Hematopoietic multipotent progenitor cell treated with erythropoietin and hydrocortisone succinate and interleukin-3 and kit ligand, for 17 days (in vitro differentiated cells): ENCODE measurements around the gene HNRNPM.

ENCODE experiments used
- DNase-seq: peaks from one replicate; pipeline ENCODE4 v3.0.0-alpha.2; 2015; ENCODE audit warnings: low spot score

The HNRNPM gene

GRCh38 chr19:8460516-8461298 lies 15.9 kb downstream of the HNRNPM start:
- no peak for DNase-seq

DNA sequence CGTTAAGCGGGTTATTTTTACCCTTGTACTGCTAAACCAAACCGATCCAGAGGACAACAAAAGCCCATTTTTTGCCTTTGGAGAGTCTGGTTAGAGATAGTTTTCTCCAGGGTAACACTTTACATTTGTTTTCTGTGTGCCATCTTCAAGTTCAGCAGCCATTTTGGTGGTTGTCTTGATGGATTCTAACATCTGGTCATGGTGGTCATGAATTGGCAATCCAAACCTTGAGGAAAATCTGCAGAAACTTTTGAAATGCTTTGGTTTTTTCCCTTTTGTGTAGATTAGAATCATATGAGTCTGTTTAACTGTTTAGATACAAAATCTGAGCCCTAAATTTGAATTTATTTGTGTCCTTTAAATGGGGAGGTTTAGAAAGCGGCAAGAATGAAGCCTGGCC lies 16.6 kb downstream of the HNRNPM start:
- no peak for DNase-seq

DNA sequence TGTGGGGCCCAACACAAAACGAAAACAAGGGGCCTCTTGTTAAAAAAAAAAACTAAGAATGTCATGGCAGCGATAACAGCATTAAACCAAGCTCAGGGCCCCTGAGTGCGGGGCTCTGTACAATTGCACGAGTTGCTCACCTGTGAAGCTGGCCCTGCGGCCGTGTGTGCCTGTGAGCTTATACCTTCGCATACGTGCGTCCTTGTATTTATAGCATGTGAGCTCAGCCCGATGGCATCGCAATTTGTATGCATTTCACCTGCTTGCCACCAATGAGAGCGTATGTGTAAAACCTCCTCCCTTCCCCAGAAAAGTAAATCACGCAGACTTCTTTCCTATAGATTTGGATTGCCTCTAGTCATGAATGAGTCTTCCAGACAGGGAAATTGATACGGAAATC lies 17.1 kb downstream of the HNRNPM start:
- no peak for DNase-seq

DNA sequence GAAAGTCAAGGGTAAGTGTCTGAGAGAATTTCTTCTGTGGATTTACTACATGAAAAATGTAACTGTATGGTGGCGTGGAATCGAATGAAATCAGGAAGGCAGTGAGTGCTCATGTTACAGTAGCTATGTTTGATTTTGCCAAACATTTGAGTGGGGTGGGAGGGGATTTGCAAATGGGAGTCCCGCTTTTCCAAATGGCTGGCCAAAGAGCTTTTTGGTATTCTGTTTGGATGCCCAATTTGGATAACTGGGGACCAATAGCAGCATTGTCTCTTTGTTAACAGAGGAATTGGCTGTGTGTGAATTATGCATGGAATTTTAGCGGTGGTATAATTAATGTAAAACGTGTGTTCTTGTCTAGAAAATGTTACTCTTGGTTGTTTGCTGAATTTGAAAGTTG lies 17.8 kb downstream of the HNRNPM start:
- no peak for DNase-seq

DNA sequence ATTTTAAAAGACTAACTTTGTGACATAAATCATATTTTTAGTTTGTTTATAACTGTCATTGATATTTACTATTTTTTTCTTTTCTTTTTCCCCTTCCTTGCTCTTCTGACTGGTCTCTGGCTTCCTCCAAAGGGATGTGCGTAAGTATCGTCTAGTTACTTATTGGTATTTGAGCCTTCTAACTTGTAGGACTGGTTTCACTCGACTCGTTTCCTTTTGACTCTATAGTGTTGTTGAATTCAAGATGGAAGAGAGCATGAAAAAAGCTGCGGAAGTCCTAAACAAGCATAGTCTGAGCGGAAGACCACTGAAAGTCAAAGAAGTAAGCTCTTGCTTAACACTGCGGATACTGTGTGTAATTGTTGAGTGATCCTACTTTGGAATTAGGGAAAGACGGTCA lies 18.6 kb downstream of the HNRNPM start:
- no peak for DNase-seq

GRCh38 chr19:8466018-8466417 lies 21.2 kb downstream of the HNRNPM start:
- DNase-seq: no peak

- DNase-seq: no peak
These were observed 23.3 kb downstream of the HNRNPM start for GRCh38 chr19:8468124-8468523.

DNA sequence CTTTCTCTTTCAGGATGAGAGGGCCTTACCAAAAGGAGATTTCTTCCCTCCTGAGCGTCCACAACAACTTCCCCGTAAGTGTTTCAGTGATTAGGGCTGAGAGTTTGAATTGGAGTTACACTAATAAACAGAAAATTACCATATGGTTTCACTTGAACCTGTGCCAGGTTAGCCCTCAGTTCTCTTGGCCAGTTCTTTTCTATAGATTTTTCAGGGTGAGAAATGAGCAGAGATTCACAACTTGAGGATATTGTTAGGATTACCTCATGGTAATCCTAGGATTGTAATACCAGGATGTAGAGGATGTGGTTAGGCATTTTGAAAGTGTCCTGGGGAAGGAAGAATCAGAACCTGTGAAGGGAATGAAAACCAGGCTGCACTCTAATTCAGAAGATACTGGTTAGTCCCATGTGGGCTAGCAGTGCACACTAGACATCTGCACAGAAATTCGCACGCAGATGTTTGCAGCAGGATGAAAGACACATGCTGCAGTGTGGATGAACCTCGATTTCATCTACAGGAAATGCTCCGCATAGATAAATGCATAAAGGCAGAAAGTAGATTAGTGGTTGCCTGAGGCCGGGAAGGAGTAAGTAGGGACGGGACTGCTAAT lies 24.1 kb downstream of the HNRNPM start:
- no peak for DNase-seq

DNA sequence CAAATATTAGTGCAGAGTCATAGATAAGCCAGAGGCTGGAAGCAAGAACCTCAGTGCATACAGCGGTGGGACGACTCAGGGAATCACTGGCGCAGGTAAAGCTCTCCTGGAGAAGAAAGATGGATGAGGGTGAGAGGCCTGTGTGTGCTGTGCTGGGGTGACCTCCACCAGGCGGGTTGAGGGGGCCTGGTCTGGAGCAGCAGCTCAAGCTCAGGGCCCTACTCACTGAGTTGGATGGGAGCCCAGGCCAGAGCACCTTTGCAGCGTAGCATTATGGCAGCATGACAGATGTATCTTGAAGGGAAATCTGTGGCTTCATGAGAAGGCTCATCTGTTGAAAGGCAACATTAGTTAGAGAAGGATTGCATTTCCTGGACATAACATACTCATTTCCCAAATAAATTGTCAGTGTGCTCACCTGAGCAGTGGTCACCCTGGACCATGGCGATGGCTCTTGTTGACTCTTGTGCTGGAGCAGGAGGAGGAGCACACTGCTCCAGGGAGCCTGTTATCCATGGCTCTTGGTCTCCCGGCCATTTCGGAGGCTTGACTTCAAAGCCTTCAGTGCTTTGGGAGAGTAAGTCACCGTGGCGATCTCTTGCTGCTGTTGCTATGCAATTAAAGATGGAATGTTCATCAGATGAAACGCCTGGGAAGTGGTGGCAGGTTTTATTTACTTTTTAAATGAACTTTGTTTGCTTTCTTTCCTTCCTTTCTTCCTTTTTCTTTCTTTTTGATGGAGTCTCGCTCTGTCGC lies 25.0 kb downstream of the HNRNPM start:
- DNase-seq: no peak

DNA sequence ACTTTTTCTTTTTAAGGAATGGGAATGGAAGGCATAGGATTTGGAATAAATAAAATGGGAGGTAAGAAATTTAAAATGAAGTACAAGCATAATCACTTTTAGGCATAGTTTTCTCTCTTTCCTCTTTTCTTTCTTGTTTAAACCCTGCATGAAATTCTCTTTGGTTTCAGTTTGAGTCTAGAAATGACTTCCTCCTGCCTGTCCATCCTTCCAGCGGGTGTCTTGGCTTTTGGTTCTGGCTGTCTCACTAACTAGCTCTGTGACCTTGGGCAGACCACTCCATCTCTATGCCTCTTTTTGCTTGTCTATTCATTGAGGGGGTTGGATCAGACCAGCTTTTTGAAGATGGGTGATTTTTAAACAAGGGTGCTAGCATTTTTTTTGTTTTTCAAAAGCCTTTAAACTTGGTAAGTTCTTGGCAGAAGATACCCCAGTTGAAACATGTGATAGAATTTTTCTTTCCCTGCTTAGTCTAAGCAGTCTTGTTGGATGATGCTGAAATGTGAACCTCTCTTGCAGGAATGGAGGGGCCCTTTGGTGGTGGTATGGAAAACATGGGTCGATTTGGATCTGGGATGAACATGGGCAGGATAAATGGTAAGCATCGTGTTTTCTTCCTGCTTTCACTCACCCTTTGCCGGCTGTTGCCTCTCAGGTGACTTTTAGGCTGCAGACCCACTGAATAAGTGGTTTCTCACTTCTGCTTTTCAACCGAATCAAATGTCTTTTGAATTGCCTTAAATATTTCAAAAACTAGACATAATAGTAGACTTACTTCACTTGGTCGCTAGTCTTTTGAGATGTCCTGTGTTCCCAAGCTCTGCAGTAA lies 29.1 kb downstream of the HNRNPM start:
- no peak for DNase-seq

DNA sequence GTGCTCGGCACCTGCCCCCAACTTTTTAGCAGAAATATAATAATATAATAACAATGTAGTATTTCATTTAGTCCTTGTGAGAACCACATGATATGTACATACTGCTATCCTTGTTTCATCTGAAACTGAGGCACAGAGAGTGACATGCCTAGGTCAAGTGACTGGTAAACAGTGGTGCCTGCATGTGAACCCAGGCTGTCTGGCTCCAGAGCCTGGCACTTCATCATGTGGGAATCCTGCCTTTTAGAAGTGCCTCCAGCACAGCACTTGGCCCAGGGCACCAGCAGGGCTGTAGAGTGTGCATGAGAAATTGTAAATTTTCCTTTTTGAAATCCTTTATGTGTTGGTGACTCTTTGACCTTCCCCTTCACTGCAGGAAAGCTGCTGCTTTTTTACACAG lies 30.2 kb downstream of the HNRNPM start:
- DNase-seq: no peak

DNA sequence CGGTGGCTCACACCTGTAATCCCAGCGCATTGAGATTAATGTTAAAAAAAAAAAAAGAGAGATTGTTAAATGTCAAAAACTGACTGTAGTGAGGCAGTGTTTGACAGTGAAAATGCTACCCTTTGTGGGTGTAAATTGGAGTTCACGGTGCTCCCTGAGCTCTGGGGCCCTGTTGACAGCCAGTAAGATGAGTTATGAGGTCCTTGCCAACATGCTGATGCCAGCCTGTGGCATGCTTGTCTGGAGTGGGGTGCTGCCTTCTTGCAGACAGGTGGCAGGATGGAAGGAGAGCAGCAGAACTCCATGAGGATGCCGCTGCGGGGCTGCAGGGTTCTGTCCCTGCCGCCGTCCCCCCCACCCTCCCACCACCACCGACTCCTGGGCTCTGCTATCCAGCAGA lies 31.7 kb downstream of the HNRNPM start:
- DNase-seq: no peak

- DNase-seq: no peak
These were observed 33.1 kb downstream of the HNRNPM start for GRCh38 chr19:8477889-8478288.

- no peak for DNase-seq
These were observed 33.8 kb downstream of the HNRNPM start for GRCh38 chr19:8478598-8478997.

- no peak for DNase-seq
These were observed 36.4 kb downstream of the HNRNPM start for GRCh38 chr19:8481201-8481600.

- DNase-seq: no peak
These were observed 36.8 kb downstream of the HNRNPM start for GRCh38 chr19:8481616-8482015.

- DNase-seq: no peak
These were observed 37.9 kb downstream of the HNRNPM start for GRCh38 chr19:8482696-8483095.

GRCh38 chr19:8483165-8483564 lies 38.4 kb downstream of the HNRNPM start:
- no peak for DNase-seq

GRCh38 chr19:8484331-8484894 lies 39.6 kb downstream of the HNRNPM start:
- no peak for DNase-seq

GRCh38 chr19:8485561-8486371 lies 41.0 kb downstream of the HNRNPM start:
- no peak for DNase-seq

DNA sequence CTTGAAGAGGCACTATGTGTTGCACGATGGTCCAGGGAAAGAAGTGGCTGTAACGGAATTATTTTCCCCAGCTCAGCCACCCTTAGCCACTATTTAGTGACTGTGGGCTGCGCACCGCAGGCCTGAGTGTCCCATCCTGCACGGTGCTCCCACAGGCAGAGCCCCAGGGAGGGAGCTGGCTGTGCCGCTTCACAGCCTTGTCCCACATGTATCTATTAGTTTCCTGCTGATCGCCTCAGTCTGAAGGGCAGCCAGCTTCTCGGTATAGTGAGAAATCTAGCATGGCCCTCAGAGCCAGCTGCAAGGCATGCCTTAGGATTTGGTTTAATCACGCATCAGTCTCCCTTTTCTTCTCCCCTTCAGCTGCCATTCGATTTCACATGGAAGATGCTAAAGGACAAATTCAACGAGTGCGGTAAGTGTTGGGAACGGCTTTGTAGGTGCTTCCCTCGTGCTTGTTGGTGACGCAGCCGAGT lies 41.9 kb downstream of the HNRNPM start:
- DNase-seq: no peak
